Fibroblast of lung (primary cell): ENCODE measurements around the gene ICA1L. TPM values are rescaled to one million over a fixed set of nuclear protein-coding genes. Genes with fewer than 3 reads are reported as not detected.

ENCODE experiments used
- DNase-seq, 2 donors: peaks; one replicate each; pipeline versions ENCODE4 v3.0.0 to v3.0.0-alpha.2; 2010; ENCODE audit warnings: low read depth in 2 of 2
- H2AFZ ChIP-seq: 2 replicates; pipeline ENCODE4 v1.5.1; 2012; ENCODE audit warnings: low read length, control low read depth, inconsistent platforms
- H3K27ac ChIP-seq: 2 replicates; pipeline ENCODE4 v1.5.1; 2011; ENCODE audit warnings: low read length, control low read depth; ENCODE audit not compliant: insufficient read depth
- H3K27me3 ChIP-seq: 2 replicates; pipeline ENCODE4 v1.5.1; 2011; ENCODE audit warnings: mild to moderate bottlenecking, low read length; ENCODE audit not compliant: control insufficient read depth, insufficient read depth
- H3K36me3 ChIP-seq: 2 replicates; pipeline ENCODE4 v1.5.1; 2011; ENCODE audit warnings: low read length; ENCODE audit not compliant: control insufficient read depth, insufficient read depth
- H3K4me1 ChIP-seq: 2 replicates; pipeline ENCODE4 v1.5.1; 2011; ENCODE audit warnings: low read length; ENCODE audit not compliant: control insufficient read depth, insufficient read depth; ENCODE audit errors: extremely low read depth
- H3K4me2 ChIP-seq: 2 replicates; pipeline ENCODE4 v1.5.1; 2011; ENCODE audit warnings: low read length, control low read depth; ENCODE audit not compliant: insufficient read depth; ENCODE audit errors: extremely low read depth
- H3K4me3 ChIP-seq, 4 experiments: fragments of 200-600 bp in 1 of 4; sonication (generic) in 1 of 4; replicated peaks in 1 of 4; 2 replicates each; pipeline ENCODE4 v1.5.1; 2011 to 2016; ENCODE audit warnings: low read length in 4 of 4, low read depth in 3 of 4, mild to moderate bottlenecking in 3 of 4, control low read depth in 2 of 4, inconsistent platforms in 1 of 4, mixed read lengths in 1 of 4; ENCODE audit not compliant: insufficient read depth in 1 of 4; ENCODE audit errors: control extremely low read depth in 1 of 4
- H3K79me2 ChIP-seq: 2 replicates; pipeline ENCODE4 v1.5.1; 2012; ENCODE audit warnings: mild to moderate bottlenecking, low read length, inconsistent platforms; ENCODE audit not compliant: control insufficient read depth, insufficient read depth
- H3K9ac ChIP-seq: 2 replicates; pipeline ENCODE4 v1.5.1; 2011; ENCODE audit warnings: mild to moderate bottlenecking, low read length, control low read depth; ENCODE audit not compliant: insufficient read depth
- H3K9me3 ChIP-seq: 2 replicates; pipeline ENCODE4 v1.5.1; 2012; ENCODE audit warnings: low read depth, low read length; ENCODE audit not compliant: control insufficient read depth, insufficient read depth
- H4K20me1 ChIP-seq: 2 replicates; pipeline ENCODE4 v1.5.1; 2011; ENCODE audit warnings: low read length; ENCODE audit not compliant: control insufficient read depth, insufficient read depth; ENCODE audit errors: extremely low read depth
- EZH2 ChIP-seq: IDR thresholded peaks from 2 replicates; pipeline ENCODE4 v1.5.1; 2012; ENCODE audit warnings: low read length, control low read depth, mild to moderate bottlenecking; ENCODE audit errors: missing control alignments
- polyA plus RNA-seq, 2 donors: library from polyadenylated mRNA; depleted of rRNA in 1 of 2; stranded (reverse) in 1 of 2; unstranded in 1 of 2; fragments of >200 nt; gene quantifications; 2 replicates each; pipeline ENCODE4 v1.2.1, GENCODE V29; 2011 to 2012; ENCODE audit warnings: missing spikeins in 1 of 2
- total RNA-seq: library from RNA; depleted of rRNA; stranded (reverse); fragments of >200 nt; gene quantifications from 2 replicates; pipeline ENCODE4 v1.2.1, GENCODE V29; 2014
- TF ChIP-seq, protein P1 (sequence below), 2 donors: IDR thresholded peaks in 1 of 2; conservative IDR thresholded peaks in 1 of 2; 1 replicate in 1 of 2; 2 replicates in 1 of 2; pipeline ENCODE4 v1.5.1; 2011 to 2012; ENCODE audit warnings: low read length in 2 of 2, control low read depth in 1 of 2, inconsistent platforms in 1 of 2, low read depth in 1 of 2, mild to moderate bottlenecking in 1 of 2

The ICA1L gene
- total and polyA plus RNA-seq, 2 donors (not counting 1 experiment from before 2014, with no cell fraction given): 3.1 to 4.6 TPM

DNA sequence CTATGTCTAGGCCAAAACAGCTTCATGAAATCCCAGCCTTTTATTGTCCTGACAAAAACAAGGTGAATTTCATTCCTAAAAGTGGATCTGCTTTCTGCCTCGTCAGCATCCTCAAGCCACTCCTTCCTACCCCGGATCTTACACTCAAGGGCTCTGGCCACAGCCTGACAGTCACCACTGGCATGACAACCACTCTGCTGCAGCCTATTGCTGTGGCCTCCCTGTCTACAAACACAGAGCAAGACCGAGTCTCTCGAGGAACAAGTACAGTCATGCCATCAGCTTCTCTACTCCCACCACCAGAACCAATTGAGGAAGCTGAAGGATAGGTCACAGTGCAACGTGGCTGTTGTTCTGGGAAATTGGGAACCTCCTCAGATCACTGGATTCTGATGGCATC is 106.1 kb downstream of the ICA1L start:
- no peak for TF ChIP-seq EZH2
- TF ChIP-seq, protein P1, sequence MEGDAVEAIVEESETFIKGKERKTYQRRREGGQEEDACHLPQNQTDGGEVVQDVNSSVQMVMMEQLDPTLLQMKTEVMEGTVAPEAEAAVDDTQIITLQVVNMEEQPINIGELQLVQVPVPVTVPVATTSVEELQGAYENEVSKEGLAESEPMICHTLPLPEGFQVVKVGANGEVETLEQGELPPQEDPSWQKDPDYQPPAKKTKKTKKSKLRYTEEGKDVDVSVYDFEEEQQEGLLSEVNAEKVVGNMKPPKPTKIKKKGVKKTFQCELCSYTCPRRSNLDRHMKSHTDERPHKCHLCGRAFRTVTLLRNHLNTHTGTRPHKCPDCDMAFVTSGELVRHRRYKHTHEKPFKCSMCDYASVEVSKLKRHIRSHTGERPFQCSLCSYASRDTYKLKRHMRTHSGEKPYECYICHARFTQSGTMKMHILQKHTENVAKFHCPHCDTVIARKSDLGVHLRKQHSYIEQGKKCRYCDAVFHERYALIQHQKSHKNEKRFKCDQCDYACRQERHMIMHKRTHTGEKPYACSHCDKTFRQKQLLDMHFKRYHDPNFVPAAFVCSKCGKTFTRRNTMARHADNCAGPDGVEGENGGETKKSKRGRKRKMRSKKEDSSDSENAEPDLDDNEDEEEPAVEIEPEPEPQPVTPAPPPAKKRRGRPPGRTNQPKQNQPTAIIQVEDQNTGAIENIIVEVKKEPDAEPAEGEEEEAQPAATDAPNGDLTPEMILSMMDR (conservative IDR thresholded peaks at IDR 0.05 in 1 of 2, IDR thresholded peaks at IDR 0.05 in 1 of 2; ENCODE audit: low read depth in 1 of 2, low read length in 2 of 2): no peak
- Histone ChIP-seq H4K20me1 (no peaks in the 10 kb centered on the region), H3K9me3 (no peaks in the 10 kb centered on the region), H3K27me3 (no peaks in the 10 kb centered on the region), H2AFZ (peak overlapping the region; percentile 15), H3K79me2 (no peaks in the 10 kb centered on the region), H3K27ac (no peak overlapping the region), H3K4me2 (no peak overlapping the region), H3K4me1 (no peaks in the 10 kb centered on the region), H3K36me3 (no peaks in the 10 kb centered on the region), H3K9ac (no peak overlapping the region), H3K4me3 (no peak overlapping the region)
- peak in 1 of 2 donors; percentile 10 for DNase-seq

DNA sequence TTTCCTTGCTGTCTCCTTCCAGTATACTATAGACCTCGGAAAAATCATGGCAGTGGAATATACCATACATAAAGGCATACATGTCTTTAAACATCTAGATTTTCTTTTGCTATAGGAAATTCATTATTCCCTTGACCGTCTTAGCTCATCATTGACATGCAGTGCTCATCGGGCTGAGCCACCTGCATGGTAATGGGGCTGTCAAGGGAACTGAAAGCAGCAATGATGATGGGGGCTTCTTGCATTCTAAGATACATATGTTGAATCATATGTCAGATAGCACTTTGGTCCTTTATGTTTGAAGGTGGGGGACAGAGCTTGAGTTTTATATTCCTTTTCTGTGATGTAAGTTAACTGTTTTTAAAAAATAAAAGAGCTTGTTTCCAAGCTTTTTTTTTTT is 106.6 kb downstream of the ICA1L start:
- Histone ChIP-seq H4K20me1 (no peaks in the 10 kb centered on the region), H3K4me2 (no peak overlapping the region), H3K9me3 (no peaks in the 10 kb centered on the region), H3K9ac (no peak overlapping the region), H3K27ac (no peak overlapping the region), H3K36me3 (no peaks in the 10 kb centered on the region), H3K27me3 (no peaks in the 10 kb centered on the region), H3K4me1 (no peaks in the 10 kb centered on the region), H3K79me2 (no peaks in the 10 kb centered on the region), H3K4me3 (no peak overlapping the region), H2AFZ (no peak overlapping the region)
- no peak for TF ChIP-seq EZH2
- TF ChIP-seq, protein P1 (conservative IDR thresholded peaks at IDR 0.05 in 1 of 2, IDR thresholded peaks at IDR 0.05 in 1 of 2; ENCODE audit: low read depth in 1 of 2, low read length in 2 of 2): no peak
- DNase-seq: no peak

DNA sequence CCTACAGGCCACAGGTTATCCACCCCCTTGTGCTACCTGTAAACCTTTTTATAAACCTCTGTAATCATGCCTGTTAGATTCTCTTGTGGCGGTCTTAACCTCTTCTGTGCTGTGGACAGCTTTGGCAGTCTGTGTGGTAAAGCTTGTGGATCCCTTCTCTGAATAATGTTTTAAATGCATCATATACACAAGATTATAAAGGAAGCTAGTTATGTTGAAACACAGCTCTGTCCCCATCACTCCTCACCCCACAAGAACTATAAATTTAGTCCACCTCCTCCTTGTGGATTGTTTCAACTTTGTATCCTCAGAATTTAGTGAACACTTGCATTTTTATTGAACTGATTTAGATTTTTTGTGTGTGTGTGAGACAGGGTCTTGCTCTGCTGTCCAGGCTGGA is 107.7 kb downstream of the ICA1L start:
- Histone ChIP-seq H2AFZ (no peak overlapping the region), H3K27ac (no peak overlapping the region), H3K9ac (no peak overlapping the region), H3K4me1 (no peaks in the 10 kb centered on the region), H4K20me1 (no peaks in the 10 kb centered on the region), H3K36me3 (no peaks in the 10 kb centered on the region), H3K27me3 (no peaks in the 10 kb centered on the region), H3K9me3 (no peaks in the 10 kb centered on the region), H3K4me2 (no peak overlapping the region), H3K79me2 (no peaks in the 10 kb centered on the region), H3K4me3 (no peak overlapping the region)
- DNase-seq: no peak
- TF ChIP-seq EZH2: no peak
- TF ChIP-seq, protein P1 (conservative IDR thresholded peaks at IDR 0.05 in 1 of 2, IDR thresholded peaks at IDR 0.05 in 1 of 2; ENCODE audit: low read depth in 1 of 2, low read length in 2 of 2): no peak
